GM12873 (cell line): ENCODE measurements around the gene PAXX.

Source experiments
- CTCF ChIP-seq: IDR thresholded peaks from 2 replicates; pipeline ENCODE4 v1.5.1; 2012; ENCODE audit warnings: low read depth, mild to moderate bottlenecking, moderate library complexity, low read length, control low read depth; ENCODE audit not compliant: insufficient read depth; ENCODE audit errors: missing control alignments

Gene PAXX

DNA sequence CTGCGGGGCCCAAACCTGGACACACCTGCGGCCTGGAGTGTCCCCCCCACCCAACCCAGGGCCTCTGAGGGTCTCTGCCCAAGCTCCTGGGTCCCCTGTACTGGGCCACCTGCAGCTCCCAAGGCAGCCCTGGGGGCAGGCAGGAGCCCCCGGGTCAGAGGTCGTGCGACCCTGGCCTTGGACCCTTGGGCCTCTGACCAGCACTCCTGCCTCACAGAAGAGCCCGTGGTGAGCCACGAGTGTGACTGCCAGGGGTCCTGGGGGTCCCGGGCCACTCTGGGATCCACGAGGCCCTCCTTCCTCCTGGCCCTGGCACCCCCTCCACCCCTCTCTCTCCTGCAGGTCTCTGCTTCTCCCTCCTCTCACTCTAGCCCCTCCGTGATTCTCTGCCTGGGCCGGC lies 19.9 kb upstream of the PAXX start:
- TF ChIP-seq CTCF = no peak

DNA sequence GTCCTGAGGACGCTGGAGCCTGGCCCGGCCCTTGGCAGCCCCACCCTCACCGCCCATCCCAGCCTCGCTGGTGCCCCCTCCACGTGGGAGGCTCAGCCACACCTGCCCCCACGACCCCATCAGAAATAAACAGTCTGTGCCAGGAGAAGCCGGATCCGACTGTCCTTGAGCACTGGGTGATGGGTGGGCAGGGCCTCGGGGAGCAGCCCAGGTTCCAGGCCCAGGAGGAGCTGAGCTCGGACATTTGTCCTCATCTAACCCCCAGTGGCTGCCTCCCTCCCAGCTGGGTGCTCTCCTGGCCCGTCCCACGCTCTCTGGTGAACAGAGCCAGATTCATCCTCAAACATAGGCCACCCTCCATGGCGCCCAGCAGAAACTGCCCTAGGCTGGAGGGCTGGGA lies 19.5 kb upstream of the PAXX start:
- no peak for TF ChIP-seq CTCF

DNA sequence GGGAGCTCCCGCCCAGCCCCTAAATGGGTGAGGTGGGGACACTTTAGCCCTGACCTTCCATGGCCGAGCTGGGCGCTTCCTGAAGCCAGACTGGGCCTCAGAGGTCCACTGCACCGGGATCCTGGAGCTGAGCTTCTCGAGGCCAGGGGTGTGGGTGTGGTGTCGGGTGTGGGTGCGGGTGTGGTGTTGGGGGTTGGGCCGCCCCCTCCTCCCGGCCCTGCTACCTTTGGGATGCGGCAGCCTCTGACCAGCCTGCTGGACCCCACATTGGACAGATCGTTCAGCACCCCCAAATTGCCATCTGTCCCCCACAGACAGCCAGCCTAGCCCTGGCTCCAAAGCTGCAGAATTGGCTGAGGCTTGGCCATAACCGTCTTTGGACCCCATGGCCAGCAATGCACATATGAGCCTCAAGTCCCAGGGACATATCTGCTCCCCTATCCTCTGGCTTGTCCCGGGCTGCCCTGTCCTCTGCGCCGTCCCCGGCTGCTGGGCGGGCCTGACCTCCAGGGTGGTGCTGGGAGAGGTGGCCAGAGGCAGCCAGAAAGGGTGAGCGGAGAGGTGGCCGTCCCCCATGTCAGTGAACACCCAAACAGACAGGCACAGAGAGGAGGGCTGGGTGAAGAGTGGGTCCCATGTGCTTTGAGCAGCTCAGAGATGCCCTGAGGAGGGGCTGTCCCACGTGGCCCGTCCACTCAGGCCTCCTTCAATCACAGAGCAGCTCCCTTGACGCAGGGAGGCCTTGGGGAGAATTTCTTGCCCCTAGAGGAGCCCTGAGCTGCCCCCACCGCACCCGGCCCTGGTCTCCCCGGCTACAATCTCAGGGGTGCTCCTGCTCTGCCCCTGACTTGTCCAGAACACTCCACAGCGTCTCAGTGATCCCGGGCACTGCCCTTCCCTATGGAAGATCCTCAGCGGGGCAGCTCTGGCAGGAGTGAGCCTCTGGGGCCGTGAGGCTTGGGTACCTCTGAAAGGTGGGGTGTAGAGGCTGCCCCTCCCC lies 18.3 kb upstream of the PAXX start:
- TF ChIP-seq CTCF = no peak

GRCh38 chr9:136974817-136975535 lies 17.2 kb upstream of the PAXX start:
- no peak for TF ChIP-seq CTCF

DNA sequence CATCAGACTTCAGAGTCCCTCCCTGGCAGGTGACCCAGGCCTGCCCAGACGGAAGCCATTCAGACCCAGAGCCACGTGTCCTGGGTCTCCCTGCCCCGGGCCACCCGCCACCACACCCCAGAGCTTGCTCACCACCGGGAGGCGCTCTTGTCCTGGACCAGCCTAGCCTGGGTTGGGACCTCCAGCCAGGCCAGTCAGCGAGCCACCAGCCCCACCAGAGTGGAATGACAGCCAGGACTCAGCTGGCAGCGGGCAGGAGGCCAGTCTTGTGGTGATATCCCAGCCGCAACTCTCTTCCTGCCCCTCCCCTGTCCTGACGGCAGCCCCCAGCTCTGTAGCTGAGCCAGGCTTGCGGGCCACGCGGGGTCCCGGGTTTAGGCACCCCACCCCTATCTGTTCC lies 16.6 kb upstream of the PAXX start:
- peak; percentile 43 for TF ChIP-seq CTCF

GRCh38 chr9:136977223-136977622 lies 15.0 kb upstream of the PAXX start, which contains the start of gene PTGDS:
Gene PTGDS, plus strand, starts transcription at chr9:136977504. Its CDS starts 75 bp downstream, at chr9:136977579.
- no peak for TF ChIP-seq CTCF

GRCh38 chr9:136977649-136978072 lies 14.6 kb upstream of the PAXX start:
- TF ChIP-seq CTCF = no peak
